Transverse colon (tissue), 4 donors: Measurements from ENCODE around the gene CCDC102B.

Experiments used
- CTCF ChIP-seq, 5 experiments: fragments of 200-600 bp in 3 of 5; fragments of 450-650 bp in 2 of 5; sonication (generic) in 3 of 5; IDR thresholded peaks; 1 replicate in 2 of 5; 2 replicates in 3 of 5; pipeline ENCODE4 v1.5.1; 2016 to 2017; ENCODE audit warnings: antibody characterized with exemption in 5 of 5, inconsistent platforms in 3 of 5, mild to moderate bottlenecking in 2 of 5, moderate library complexity in 1 of 5
- EP300 ChIP-seq: sonication (generic); formaldehyde crosslinking; IDR thresholded peaks from one replicate; pipeline ENCODE4 v1.6.1; 2017; ENCODE audit warnings: antibody characterized with exemption, low read depth
- POLR2A ChIP-seq: fragments of 450-650 bp; IDR thresholded peaks from one replicate; pipeline ENCODE4 v1.6.1; 2016; ENCODE audit warnings: antibody characterized with exemption, mild to moderate bottlenecking, moderate library complexity
- POLR2AphosphoS5 ChIP-seq, 3 donors: sonication (generic); formaldehyde crosslinking; IDR thresholded peaks; one replicate each; pipeline ENCODE4 v1.6.1; 2016; ENCODE audit warnings: antibody characterized with exemption in 3 of 3

- TF ChIP-seq EP300, result no peak
- TF ChIP-seq CTCF (IDR thresholded peaks at IDR 0.05), result no peak
- TF ChIP-seq POLR2AphosphoS5 (IDR thresholded peaks at IDR 0.05), result no peak
- TF ChIP-seq POLR2A, result no peak
Measured at GRCh38 chr18:69021211-69021805, 223.4 kb downstream of the CCDC102B start.
